Measurements from ENCODE around the gene C5orf15. TPM values are rescaled to one million over a fixed set of nuclear protein-coding genes. Genes with fewer than 3 reads are reported as not detected.
"Not testable (repeated sequence)": the region's sequence is repeated elsewhere in the genome, so short reads cannot be mapped to it uniquely, and the experiment has no call there.

C5orf15 gene
- total and polyA plus RNA-seq, 7 experiments from 2014 or later = 11.1 to 33.6 (median 17.9) TPM

GRCh38 chr5:133938929-133939328, 29.5 kb downstream of the C5orf15 start:
- no peak overlapping the region for H3K4me3 Mint-ChIP-seq
- peaks cover 0 to 11% (median 0%) of the 10 kb centered on the region in 7 donors for H3K4me1 Mint-ChIP-seq
- Histone ChIP-seq H3K4me3 (ENCODE audit: low read length) (no peak overlapping the region), H3K4me1 (ENCODE audit: control insufficient read depth in 2 of 2, insufficient read depth in 2 of 2, low read length in 2 of 2) (no peaks in the 10 kb centered on the region), H3K27ac (ENCODE audit: low read depth, low read length) (no peak overlapping the region), H3K36me3 (ENCODE audit: control insufficient read depth in 2 of 3, insufficient read depth in 3 of 3, low read length in 3 of 3) (no peaks in the 10 kb centered on the region), H3K9me3 (ENCODE audit: control insufficient read depth in 2 of 3, low read length in 3 of 3) (no peaks in the 10 kb centered on the region), H3K27me3 (ENCODE audit: control insufficient read depth in 2 of 2, insufficient read depth in 2 of 2, low read length in 2 of 2) (no peaks in the 10 kb centered on the region)
- H3K9me3 Mint-ChIP-seq = peaks cover 0 to 2% (median 0%) of the 10 kb centered on the region in 11 donors
- H3K36me3 Mint-ChIP-seq = no peaks in the 10 kb centered on the region
- ChIA-PET POLR2A (no interaction called here), CTCF (no interaction called here)
- peaks cover 0 to 9% (median 0%) of the 10 kb centered on the region in 5 donors for H3K27me3 Mint-ChIP-seq
- DNase-seq (no peak), ATAC-seq (no peak)
- no peak overlapping the region for H3K27ac Mint-ChIP-seq
- intact Hi-C loops (cut with micrococcal nuclease) = loop anchor here in 1 of 2 donors (10.0 kb wide), 1 partner anchor 514 kb away; no protein-coding TSS in a partner anchor

- Mint-ChIP-seq H3K27ac (no peak overlapping the region), H3K9me3 (peaks cover 0 to 2% (median 0%) of the 10 kb centered on the region in 11 donors), H3K36me3 (no peaks in the 10 kb centered on the region), H3K4me1 (peaks cover 0 to 11% (median 0%) of the 10 kb centered on the region in 7 donors), H3K4me3 (no peak overlapping the region), H3K27me3 (peaks cover 0 to 9% (median 0%) of the 10 kb centered on the region in 5 donors)
- H3K27ac ChIP-seq (ENCODE audit: low read depth, low read length) = no peak overlapping the region
- no peaks in the 10 kb centered on the region for H3K9me3 ChIP-seq (ENCODE audit: control insufficient read depth in 2 of 3, low read length in 3 of 3)
- no peaks in the 10 kb centered on the region for H3K27me3 ChIP-seq (ENCODE audit: control insufficient read depth in 2 of 2, insufficient read depth in 2 of 2, low read length in 2 of 2)
- ChIA-PET CTCF (no interaction called here), POLR2A (no interaction called here)
- no peaks in the 10 kb centered on the region for H3K36me3 ChIP-seq (ENCODE audit: control insufficient read depth in 2 of 3, insufficient read depth in 3 of 3, low read length in 3 of 3)
- no peak overlapping the region for H3K4me3 ChIP-seq (ENCODE audit: low read length)
- intact Hi-C loops (cut with micrococcal nuclease) = loop anchor here in 1 of 2 donors (10.0 kb wide), 1 partner anchor 513 kb away; no protein-coding TSS in a partner anchor
- H3K4me1 ChIP-seq (ENCODE audit: control insufficient read depth in 2 of 2, insufficient read depth in 2 of 2, low read length in 2 of 2) = no peaks in the 10 kb centered on the region
- DNase-seq = no peak
- ATAC-seq = no peak
These were observed 30.2 kb downstream of the C5orf15 start for GRCh38 chr5:133938039-133938821.

DNA sequence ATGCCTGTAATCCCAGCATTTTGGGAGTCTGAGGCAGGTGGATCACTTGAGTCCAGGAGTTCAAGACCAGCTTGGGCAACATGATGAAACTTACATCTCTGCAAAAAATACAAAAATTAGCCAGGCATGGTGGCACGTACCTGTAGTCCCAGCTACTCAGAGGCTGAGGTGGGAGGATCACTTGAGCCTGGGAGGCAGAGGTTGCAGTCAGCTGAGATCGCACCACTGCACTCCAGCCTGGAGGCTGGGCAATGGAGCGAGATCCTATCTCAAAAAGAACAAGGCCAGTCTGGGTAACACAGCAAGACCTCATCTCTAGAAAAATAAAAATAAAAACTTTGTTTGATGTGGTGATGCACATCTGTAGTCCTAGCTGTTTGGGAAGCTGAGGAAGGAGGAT, 30.8 kb downstream of the C5orf15 start:
- POLR2A ChIA-PET; H3K4me1 ChIP-seq (ENCODE audit: control insufficient read depth in 2 of 2, insufficient read depth in 2 of 2, low read length in 2 of 2); ATAC-seq; H3K36me3 ChIP-seq (ENCODE audit: control insufficient read depth in 2 of 3, insufficient read depth in 3 of 3, low read length in 3 of 3); H3K9me3 ChIP-seq (ENCODE audit: control insufficient read depth in 2 of 3, low read length in 3 of 3); H3K27me3 Mint-ChIP-seq; CTCF ChIA-PET; H3K9me3 Mint-ChIP-seq; H3K4me3 Mint-ChIP-seq; DNase-seq; H3K4me3 ChIP-seq (ENCODE audit: low read length); H3K36me3 Mint-ChIP-seq; H3K27ac ChIP-seq (ENCODE audit: low read depth, low read length); H3K27ac Mint-ChIP-seq; H3K27me3 ChIP-seq (ENCODE audit: control insufficient read depth in 2 of 2, insufficient read depth in 2 of 2, low read length in 2 of 2): not testable (repeated sequence)
- intact Hi-C loops (cut with micrococcal nuclease) = loop anchor here in 1 of 2 donors (10.0 kb wide), 1 partner anchor 513 kb away; no protein-coding TSS in a partner anchor
- peaks cover 0 to 17% (median 0%) of the 10 kb centered on the region in 7 donors for H3K4me1 Mint-ChIP-seq

DNA sequence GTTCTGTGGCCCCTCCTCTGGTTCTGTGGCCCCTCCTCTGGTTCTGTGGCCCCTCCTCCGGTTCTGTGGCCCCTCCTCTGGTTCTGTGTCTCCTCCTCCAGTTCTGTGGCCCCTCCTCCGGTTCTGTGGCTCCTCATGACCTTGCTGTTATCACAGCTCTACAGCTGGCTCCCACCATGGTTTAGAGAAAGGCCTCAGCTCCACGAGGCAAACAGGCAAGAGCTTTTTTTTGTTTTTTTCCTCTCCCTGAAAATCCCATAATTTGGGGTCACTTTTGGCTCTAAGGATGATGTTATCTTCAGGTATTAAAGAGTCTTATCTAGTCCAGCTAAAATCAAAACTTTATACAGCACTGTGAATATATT, 31.8 kb downstream of the C5orf15 start:
- CTCF ChIA-PET = no interaction called here
- peaks cover 0 to 20% (median 0%) of the 10 kb centered on the region in 7 donors for H3K4me1 Mint-ChIP-seq
- H3K27ac Mint-ChIP-seq = no peak overlapping the region
- Histone ChIP-seq H3K27me3 (ENCODE audit: control insufficient read depth in 2 of 2, insufficient read depth in 2 of 2, low read length in 2 of 2) (no peaks in the 10 kb centered on the region), H3K4me3 (ENCODE audit: low read length) (no peak overlapping the region), H3K9me3 (ENCODE audit: control insufficient read depth in 2 of 3, low read length in 3 of 3) (no peaks in the 10 kb centered on the region), H3K36me3 (ENCODE audit: control insufficient read depth in 2 of 3, insufficient read depth in 3 of 3, low read length in 3 of 3) (no peaks in the 10 kb centered on the region), H3K4me1 (ENCODE audit: control insufficient read depth in 2 of 2, insufficient read depth in 2 of 2, low read length in 2 of 2) (no peaks in the 10 kb centered on the region), H3K27ac (ENCODE audit: low read depth, low read length) (no peak overlapping the region)
- H3K9me3 Mint-ChIP-seq = peaks cover 0 to 2% (median 0%) of the 10 kb centered on the region in 11 donors
- intact Hi-C loops (cut with micrococcal nuclease) = loop anchor here in 1 of 2 donors (10.0 kb wide), 1 partner anchor 512 kb away; no protein-coding TSS in a partner anchor
- H3K36me3 Mint-ChIP-seq = no peaks in the 10 kb centered on the region
- ATAC-seq (no peak), DNase-seq (no peak)
- no peak overlapping the region for H3K4me3 Mint-ChIP-seq
- POLR2A ChIA-PET = no interaction called here
- peaks cover 0 to 5% (median 0%) of the 10 kb centered on the region in 5 donors for H3K27me3 Mint-ChIP-seq

DNA sequence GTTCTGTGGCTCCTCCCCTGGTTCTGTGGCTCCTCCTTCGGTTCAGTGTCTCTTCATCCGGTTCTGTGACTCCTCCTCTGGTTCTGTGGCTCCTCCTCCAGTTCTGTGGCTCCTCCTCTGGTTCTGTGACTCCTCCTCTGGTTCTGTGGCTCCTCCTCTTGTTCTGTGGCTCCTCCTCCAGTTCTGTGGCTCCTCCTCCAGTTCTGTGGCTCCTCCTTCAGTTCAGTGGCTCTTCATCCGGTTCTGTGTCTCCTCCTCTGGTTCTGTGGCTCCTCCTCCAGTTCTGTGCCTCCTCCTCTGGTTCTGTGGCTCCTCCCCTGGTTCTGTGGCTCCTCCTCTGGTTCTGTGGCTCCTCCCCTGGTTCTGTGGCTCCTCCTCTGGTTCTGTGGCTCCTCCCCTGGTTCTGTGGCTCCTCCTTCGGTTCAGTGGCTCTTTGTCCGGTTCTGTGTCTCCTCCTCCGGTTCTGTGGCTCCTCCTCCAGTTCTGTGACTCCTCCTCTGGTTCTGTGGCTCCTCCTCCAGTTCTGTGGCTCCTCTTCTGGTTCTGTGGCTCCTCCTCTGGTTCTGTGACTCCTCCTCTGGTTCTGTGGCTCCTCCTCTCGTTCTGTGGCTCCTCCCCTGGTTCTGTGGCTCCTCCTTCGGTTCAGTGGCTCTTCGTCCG, 32.3 kb downstream of the C5orf15 start:
- H3K4me3 ChIP-seq (ENCODE audit: low read length); POLR2A ChIA-PET; H3K36me3 ChIP-seq (ENCODE audit: control insufficient read depth in 2 of 3, insufficient read depth in 3 of 3, low read length in 3 of 3); H3K27ac ChIP-seq (ENCODE audit: low read depth, low read length); H3K9me3 ChIP-seq (ENCODE audit: control insufficient read depth in 2 of 3, low read length in 3 of 3); H3K27me3 ChIP-seq (ENCODE audit: control insufficient read depth in 2 of 2, insufficient read depth in 2 of 2, low read length in 2 of 2); H3K4me1 ChIP-seq (ENCODE audit: control insufficient read depth in 2 of 2, insufficient read depth in 2 of 2, low read length in 2 of 2); ATAC-seq; H3K4me3 Mint-ChIP-seq; H3K27ac Mint-ChIP-seq; H3K36me3 Mint-ChIP-seq; H3K27me3 Mint-ChIP-seq; DNase-seq; CTCF ChIA-PET; H3K9me3 Mint-ChIP-seq: not testable (repeated sequence)
- H3K4me1 Mint-ChIP-seq = peaks cover 1 to 26% (median 3%) of the 10 kb centered on the region in 7 donors
- intact Hi-C loops (cut with micrococcal nuclease) = loop anchor here in 1 of 2 donors (10.0 kb wide), 1 partner anchor 511 kb away; no protein-coding TSS in a partner anchor

DNA sequence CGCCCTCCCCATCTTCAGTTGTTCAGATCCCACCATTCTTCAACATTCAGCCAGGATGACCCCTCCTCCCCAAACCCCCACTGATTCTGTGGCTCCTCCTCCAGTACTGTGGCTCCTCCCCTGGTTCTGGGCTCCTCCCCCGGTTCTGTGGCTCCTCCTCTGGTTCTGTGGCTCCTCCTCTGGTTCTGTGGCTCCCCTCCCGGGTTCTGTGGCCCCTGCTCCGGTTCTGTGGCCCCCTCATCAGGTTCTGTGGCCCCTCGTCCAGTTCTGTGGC, 32.8 kb downstream of the C5orf15 start:
- Mint-ChIP-seq H3K27me3 (peaks cover 0 to 3% (median 0%) of the 10 kb centered on the region in 5 donors), H3K9me3 (peaks cover 0 to 2% (median 0%) of the 10 kb centered on the region in 11 donors), H3K36me3 (no peaks in the 10 kb centered on the region), H3K4me3 (no peak overlapping the region), H3K27ac (no peak overlapping the region), H3K4me1 (peaks cover 3 to 31% (median 8%) of the 10 kb centered on the region in 7 donors)
- Histone ChIP-seq H3K9me3 (ENCODE audit: control insufficient read depth in 2 of 3, low read length in 3 of 3) (no peaks in the 10 kb centered on the region), H3K27ac (ENCODE audit: low read depth, low read length) (no peak overlapping the region), H3K36me3 (ENCODE audit: control insufficient read depth in 2 of 3, insufficient read depth in 3 of 3, low read length in 3 of 3) (no peaks in the 10 kb centered on the region), H3K4me3 (ENCODE audit: low read length) (no peak overlapping the region), H3K27me3 (ENCODE audit: control insufficient read depth in 2 of 2, insufficient read depth in 2 of 2, low read length in 2 of 2) (no peaks in the 10 kb centered on the region), H3K4me1 (ENCODE audit: control insufficient read depth in 2 of 2, insufficient read depth in 2 of 2, low read length in 2 of 2) (peaks cover 4 to 7% of the 10 kb centered on the region in 2 donors)
- ATAC-seq (no peak), DNase-seq (no peak)
- POLR2A ChIA-PET = no interaction called here
- CTCF ChIA-PET = interaction anchor here (0.7 kb wide), 1 partner anchor 44 kb away, joined by 3 read pairs; no protein-coding TSS in a partner anchor
- intact Hi-C loops (cut with micrococcal nuclease) = loop anchor here in 1 of 2 donors (10.0 kb wide), 1 partner anchor 511 kb away; no protein-coding TSS in a partner anchor

Measured in naive thymus-derived CD4-positive, alpha-beta T cell (primary cell).